ENCODE data around the gene SLC2A14. TPM values are rescaled to one million over a fixed set of nuclear protein-coding genes. Genes with fewer than 3 reads are reported as not detected.
A peak's percentile ranks its signal among the peaks of the same experiment; 100 is the strongest.
"Not testable (repeated sequence)": the region's sequence is repeated elsewhere in the genome, so short reads cannot be mapped to it uniquely, and the experiment has no call there.

SLC2A14 gene
- total and polyA plus RNA-seq, 7 experiments from 2014 or later = 0.15 to 4.3 (median 1.2) TPM; not detected in 1

DNA sequence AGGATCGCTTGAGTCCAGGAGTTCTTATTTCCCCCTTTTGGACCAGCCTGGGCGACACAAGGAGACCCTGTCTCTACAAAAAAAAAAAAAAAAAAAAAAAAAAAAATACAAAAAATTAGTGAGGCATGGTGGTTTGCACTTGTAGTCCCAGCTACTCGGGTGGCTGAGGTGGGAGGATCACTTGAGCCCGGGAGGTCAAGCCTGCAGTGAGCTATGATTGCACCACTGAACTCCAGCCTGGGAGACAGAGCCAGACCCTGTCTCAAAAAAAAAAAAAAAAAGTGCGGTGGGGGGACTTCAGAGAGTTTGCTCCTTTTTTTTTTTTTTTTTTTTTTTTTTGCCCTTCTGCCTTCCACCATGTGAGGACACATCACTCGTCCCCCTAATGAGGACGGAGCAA, 32.9 kb downstream of the SLC2A14 start:
- not testable (repeated sequence) for H3K4me1 ChIP-seq (ENCODE audit: control insufficient read depth in 2 of 2, insufficient read depth in 2 of 2, low read length in 2 of 2)
- CTCF ChIA-PET = interaction anchor here (0.5 kb wide), 1 partner anchor 9 kb away, joined by 4 read pairs; no protein-coding TSS in a partner anchor

DNA sequence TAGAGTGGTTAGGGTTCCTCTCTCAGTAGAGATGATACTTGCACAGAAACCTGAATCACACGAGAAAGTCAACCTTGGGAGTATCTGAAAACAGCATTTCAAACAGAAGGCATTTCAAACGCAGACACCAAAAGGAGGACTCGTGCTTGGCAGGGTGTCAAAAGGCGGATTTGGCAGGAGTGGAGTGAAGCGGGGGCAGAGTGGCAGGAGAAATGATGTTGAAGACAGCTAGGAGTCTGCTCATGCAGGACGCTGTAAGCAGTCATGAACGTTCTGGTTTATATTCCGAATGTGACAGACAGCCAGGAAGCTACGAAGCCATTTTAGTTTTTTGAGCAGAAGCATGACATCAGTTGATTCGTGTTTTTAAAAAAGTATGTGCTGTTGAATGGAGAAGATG, 33.5 kb downstream of the SLC2A14 start:
- intact Hi-C loops (cut with micrococcal nuclease) = loop anchor here in 1 of 2 donors (10.0 kb wide), 1 partner anchor 396 kb away; no protein-coding TSS in a partner anchor
- H3K4me1 ChIP-seq (ENCODE audit: control insufficient read depth in 2 of 2, insufficient read depth in 2 of 2, low read length in 2 of 2); H3K27ac Mint-ChIP-seq; H3K4me3 Mint-ChIP-seq; ATAC-seq; H3K27me3 ChIP-seq (ENCODE audit: control insufficient read depth in 2 of 2, insufficient read depth in 2 of 2, low read length in 2 of 2); H3K9me3 ChIP-seq (ENCODE audit: control insufficient read depth in 2 of 3, low read length in 3 of 3); H3K4me3 ChIP-seq (ENCODE audit: low read length); DNase-seq; H3K36me3 ChIP-seq (ENCODE audit: control insufficient read depth in 2 of 3, insufficient read depth in 3 of 3, low read length in 3 of 3); H3K4me1 Mint-ChIP-seq; H3K36me3 Mint-ChIP-seq; POLR2A ChIA-PET; CTCF ChIA-PET; H3K27ac ChIP-seq (ENCODE audit: low read depth, low read length); H3K9me3 Mint-ChIP-seq: not testable (repeated sequence)
- peaks cover 0 to 16% (median 7%) of the 10 kb centered on the region in 5 donors for H3K27me3 Mint-ChIP-seq

More for the DNA sequence above, 32.9 kb downstream of the SLC2A14 start:
- H3K36me3 Mint-ChIP-seq; POLR2A ChIA-PET; ATAC-seq; H3K4me1 Mint-ChIP-seq; H3K27ac Mint-ChIP-seq; H3K9me3 ChIP-seq (ENCODE audit: control insufficient read depth in 2 of 3, low read length in 3 of 3); H3K9me3 Mint-ChIP-seq; DNase-seq; H3K27me3 ChIP-seq (ENCODE audit: control insufficient read depth in 2 of 2, insufficient read depth in 2 of 2, low read length in 2 of 2); H3K36me3 ChIP-seq (ENCODE audit: control insufficient read depth in 2 of 3, insufficient read depth in 3 of 3, low read length in 3 of 3); H3K27ac ChIP-seq (ENCODE audit: low read depth, low read length); H3K4me3 Mint-ChIP-seq; H3K4me3 ChIP-seq (ENCODE audit: low read length): not testable (repeated sequence)
- intact Hi-C loops (cut with micrococcal nuclease) = loop anchor here in 1 of 2 donors (10.0 kb wide), 1 partner anchor 395 kb away; no protein-coding TSS in a partner anchor
- peaks cover 0 to 17% (median 7%) of the 10 kb centered on the region in 5 donors for H3K27me3 Mint-ChIP-seq

DNA sequence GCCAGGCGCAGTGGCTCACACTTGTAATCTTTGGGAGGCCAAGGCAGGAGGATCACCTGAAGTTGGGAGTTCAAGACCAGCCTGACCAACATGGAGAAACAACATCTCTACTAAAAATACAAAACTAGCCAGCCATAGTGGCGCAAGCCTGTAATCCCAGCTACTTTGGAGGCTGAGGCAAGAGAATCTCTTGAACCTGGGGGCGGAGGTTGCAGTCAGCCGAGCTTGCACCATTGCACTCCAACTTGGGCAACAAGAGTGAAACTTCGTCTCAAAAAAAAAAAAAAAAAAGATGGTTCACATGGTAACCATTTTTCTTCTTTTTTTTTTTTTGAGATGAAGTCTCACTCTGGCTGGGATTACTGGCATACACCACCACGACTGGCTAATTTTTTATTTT, 35.3 kb downstream of the SLC2A14 start:
- no peaks in the 10 kb centered on the region for H3K27me3 ChIP-seq (ENCODE audit: control insufficient read depth in 2 of 2, insufficient read depth in 2 of 2, low read length in 2 of 2)
- intact Hi-C loops (cut with micrococcal nuclease) = loop anchor here in 1 of 2 donors (10.0 kb wide), 1 partner anchor 397 kb away; no protein-coding TSS in a partner anchor
- H3K36me3 ChIP-seq (ENCODE audit: control insufficient read depth in 2 of 3, insufficient read depth in 3 of 3, low read length in 3 of 3) = no peaks in the 10 kb centered on the region
- H3K9me3 ChIP-seq (ENCODE audit: control insufficient read depth in 2 of 3, low read length in 3 of 3) = no peaks in the 10 kb centered on the region
- POLR2A ChIA-PET = no interaction called here
- Mint-ChIP-seq H3K4me3 (no peak overlapping the region), H3K36me3 (peaks cover 0 to 4% (median 0%) of the 10 kb centered on the region in 5 donors), H3K27ac (no peak overlapping the region), H3K4me1 (peaks cover 0 to under 1% (median 0%) of the 10 kb centered on the region in 7 donors), H3K27me3 (peaks cover 0 to 19% (median 4%) of the 10 kb centered on the region in 5 donors), H3K9me3 (no peaks in the 10 kb centered on the region)
- DNase-seq (no peak), ATAC-seq (no peak)
- no peaks in the 10 kb centered on the region for H3K4me1 ChIP-seq (ENCODE audit: control insufficient read depth in 2 of 2, insufficient read depth in 2 of 2, low read length in 2 of 2)
- CTCF ChIA-PET = no interaction called here
- H3K4me3 ChIP-seq (ENCODE audit: low read length) = no peak overlapping the region
- H3K27ac ChIP-seq (ENCODE audit: low read depth, low read length) = no peak overlapping the region

DNA sequence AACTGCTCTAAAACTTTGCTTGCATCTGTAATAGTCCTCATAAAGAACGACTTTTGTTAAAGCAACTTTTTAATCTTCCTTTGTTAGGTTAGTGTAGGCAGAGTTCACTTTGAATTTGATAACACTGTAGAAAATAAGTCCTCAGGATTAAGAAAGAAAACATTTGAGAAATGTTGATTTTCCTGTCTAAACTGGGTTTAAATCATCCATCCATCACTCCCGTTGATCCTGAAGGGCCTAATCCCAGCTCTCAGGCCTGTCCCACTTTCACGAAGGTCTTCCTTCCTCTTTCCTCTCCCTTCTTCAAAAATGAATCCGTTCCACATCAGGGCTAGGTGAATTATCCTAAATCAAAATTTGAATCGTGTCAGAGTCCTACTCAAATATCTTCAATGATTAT, 36.9 kb downstream of the SLC2A14 start:
- no peaks in the 10 kb centered on the region for H3K36me3 Mint-ChIP-seq
- peaks cover 0 to 3% (median 0%) of the 10 kb centered on the region in 7 donors for H3K4me1 Mint-ChIP-seq
- ChIA-PET CTCF (no interaction called here), POLR2A (no interaction called here)
- H3K4me3 ChIP-seq (ENCODE audit: low read length) = no peak overlapping the region
- DNase-seq = no peak
- H3K27ac Mint-ChIP-seq = no peak overlapping the region
- no peak overlapping the region for H3K27ac ChIP-seq (ENCODE audit: low read depth, low read length)
- intact Hi-C loops (cut with micrococcal nuclease) = loop anchor here in 1 of 2 donors (10.0 kb wide), 1 partner anchor 399 kb away; no protein-coding TSS in a partner anchor
- H3K9me3 ChIP-seq (ENCODE audit: control insufficient read depth in 2 of 3, low read length in 3 of 3) = no peaks in the 10 kb centered on the region
- H3K4me1 ChIP-seq (ENCODE audit: control insufficient read depth in 2 of 2, insufficient read depth in 2 of 2, low read length in 2 of 2) = no peaks in the 10 kb centered on the region
- H3K4me3 Mint-ChIP-seq = no peak overlapping the region
- H3K27me3 Mint-ChIP-seq = peaks cover 0 to 14% (median 0%) of the 10 kb centered on the region in 5 donors
- H3K36me3 ChIP-seq (ENCODE audit: control insufficient read depth in 2 of 3, insufficient read depth in 3 of 3, low read length in 3 of 3) = no peaks in the 10 kb centered on the region
- no peaks in the 10 kb centered on the region for H3K27me3 ChIP-seq (ENCODE audit: control insufficient read depth in 2 of 2, insufficient read depth in 2 of 2, low read length in 2 of 2)
- no peak for ATAC-seq
- H3K9me3 Mint-ChIP-seq = no peaks in the 10 kb centered on the region

DNA sequence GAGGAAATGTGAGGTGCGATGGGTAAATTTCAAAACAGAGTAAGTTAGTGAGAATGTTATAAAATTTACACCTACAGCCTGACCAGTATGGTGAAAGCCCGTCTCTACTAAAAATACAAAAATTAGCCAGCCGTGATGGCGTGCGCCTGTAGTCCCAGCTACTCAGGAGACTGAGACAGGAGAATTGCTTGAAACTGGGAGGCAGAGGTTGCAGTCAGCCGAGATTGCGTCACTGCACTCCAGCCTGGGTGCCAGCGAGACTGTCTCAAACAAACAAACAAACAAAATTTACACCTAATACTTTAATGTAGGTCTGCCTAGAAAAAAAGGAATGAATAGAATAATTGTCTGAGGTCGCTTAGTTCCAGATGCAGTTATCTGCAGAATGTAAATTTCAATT, 37.6 kb downstream of the SLC2A14 start:
- intact Hi-C loops (cut with micrococcal nuclease) = loop anchor here in 1 of 2 donors (10.0 kb wide), 1 partner anchor 400 kb away; no protein-coding TSS in a partner anchor
- H3K4me1 ChIP-seq (ENCODE audit: control insufficient read depth in 2 of 2, insufficient read depth in 2 of 2, low read length in 2 of 2) = no peaks in the 10 kb centered on the region
- CTCF ChIA-PET = no interaction called here

DNA sequence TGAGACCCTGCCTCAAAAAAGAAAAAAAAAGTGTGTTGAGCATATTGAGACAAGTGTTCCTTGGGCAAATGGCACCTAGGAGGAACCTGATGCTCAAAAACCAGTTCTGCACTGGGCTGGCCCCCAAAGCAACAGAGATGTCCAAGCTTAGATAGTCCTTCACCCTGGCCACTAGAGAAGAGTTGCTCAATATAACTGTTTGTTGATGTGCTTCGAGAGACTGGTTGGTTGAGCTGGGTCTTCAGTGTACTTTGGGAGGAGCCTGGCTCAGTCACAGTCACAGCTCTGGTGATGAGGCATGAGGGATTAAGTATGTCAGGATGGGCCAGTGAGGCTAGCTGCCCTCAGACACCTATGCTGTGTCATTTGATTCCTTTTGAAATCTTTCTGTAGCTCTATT, 38.0 kb downstream of the SLC2A14 start:
- DNase-seq (no peak), ATAC-seq (peak; percentile 64)
- no peak overlapping the region for H3K27ac Mint-ChIP-seq
- ChIA-PET CTCF (interaction anchor here (1.4 kb wide), 1 partner anchor 99 kb away, joined by 3 read pairs; no protein-coding TSS in a partner anchor), POLR2A (no interaction called here)
- H3K36me3 Mint-ChIP-seq = no peaks in the 10 kb centered on the region
- H3K4me3 Mint-ChIP-seq = no peak overlapping the region
- Histone ChIP-seq H3K4me3 (ENCODE audit: low read length) (no peak overlapping the region), H3K27ac (ENCODE audit: low read depth, low read length) (no peak overlapping the region), H3K27me3 (ENCODE audit: control insufficient read depth in 2 of 2, insufficient read depth in 2 of 2, low read length in 2 of 2) (no peaks in the 10 kb centered on the region), H3K4me1 (ENCODE audit: control insufficient read depth in 2 of 2, insufficient read depth in 2 of 2, low read length in 2 of 2) (no peaks in the 10 kb centered on the region), H3K36me3 (ENCODE audit: control insufficient read depth in 2 of 3, insufficient read depth in 3 of 3, low read length in 3 of 3) (no peaks in the 10 kb centered on the region), H3K9me3 (ENCODE audit: control insufficient read depth in 2 of 3, low read length in 3 of 3) (no peaks in the 10 kb centered on the region)
- H3K27me3 Mint-ChIP-seq = peaks cover 0 to 14% (median 0%) of the 10 kb centered on the region in 5 donors
- intact Hi-C loops (cut with micrococcal nuclease) = loop anchor here in 1 of 2 donors (10.0 kb wide), 1 partner anchor 400 kb away; no protein-coding TSS in a partner anchor
- peaks cover 0 to 3% (median 0%) of the 10 kb centered on the region in 7 donors for H3K4me1 Mint-ChIP-seq
- H3K9me3 Mint-ChIP-seq = no peaks in the 10 kb centered on the region

More for the DNA sequence above, 37.6 kb downstream of the SLC2A14 start:
- Histone ChIP-seq H3K27me3 (ENCODE audit: control insufficient read depth in 2 of 2, insufficient read depth in 2 of 2, low read length in 2 of 2) (no peaks in the 10 kb centered on the region), H3K36me3 (ENCODE audit: control insufficient read depth in 2 of 3, insufficient read depth in 3 of 3, low read length in 3 of 3) (no peaks in the 10 kb centered on the region), H3K9me3 (ENCODE audit: control insufficient read depth in 2 of 3, low read length in 3 of 3) (no peaks in the 10 kb centered on the region), H3K27ac (ENCODE audit: low read depth, low read length) (no peak overlapping the region), H3K4me3 (ENCODE audit: low read length) (no peak overlapping the region)
- H3K9me3 Mint-ChIP-seq = no peaks in the 10 kb centered on the region
- H3K4me3 Mint-ChIP-seq = no peak overlapping the region
- H3K4me1 Mint-ChIP-seq = peaks cover 0 to 3% (median 0%) of the 10 kb centered on the region in 7 donors
- no peak for DNase-seq
- no peak for ATAC-seq
- H3K36me3 Mint-ChIP-seq = no peaks in the 10 kb centered on the region
- peaks cover 0 to 14% (median 0%) of the 10 kb centered on the region in 5 donors for H3K27me3 Mint-ChIP-seq
- POLR2A ChIA-PET = no interaction called here
- no peak overlapping the region for H3K27ac Mint-ChIP-seq

DNA sequence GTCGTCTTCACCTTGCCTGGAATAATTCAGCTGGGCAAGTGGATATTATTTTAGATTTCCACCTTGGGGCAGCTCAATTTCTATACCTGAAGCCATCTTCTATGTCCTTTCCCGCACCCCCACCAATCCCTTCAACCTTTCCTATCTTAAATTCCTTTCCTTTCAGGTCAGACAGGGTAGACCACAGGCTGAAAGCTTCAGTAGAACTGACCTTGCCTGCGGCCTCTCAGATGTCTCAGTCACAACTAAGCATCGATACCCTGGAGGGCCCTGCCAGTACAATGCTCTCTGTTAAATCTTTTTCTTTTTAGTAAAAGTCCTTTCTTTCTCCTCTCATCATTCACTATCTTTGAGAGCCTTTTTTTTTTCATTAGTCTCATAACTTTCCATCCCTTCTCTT, 38.9 kb downstream of the SLC2A14 start:
- Mint-ChIP-seq H3K4me3 (no peak overlapping the region), H3K4me1 (peaks cover 0 to 3% (median 0%) of the 10 kb centered on the region in 7 donors), H3K27me3 (peaks cover 0 to 14% (median 0%) of the 10 kb centered on the region in 5 donors), H3K27ac (peak overlapping the region in 1 of 9 donors; percentile 6), H3K9me3 (no peaks in the 10 kb centered on the region), H3K36me3 (no peaks in the 10 kb centered on the region)
- no peak for DNase-seq
- no peak for ATAC-seq
- ChIA-PET CTCF (interaction anchor here (0.7 to 1.4 kb wide), 2 partner anchors 32 to 99 kb away, joined by 3 to 4 read pairs; no protein-coding TSS in a partner anchor), POLR2A (interaction anchor here (0.6 kb wide), 1 partner anchor 232 kb away, joined by 3 read pairs; the partner anchor contains the start of gene C3AR1)
- Histone ChIP-seq H3K27ac (ENCODE audit: low read depth, low read length) (no peak overlapping the region), H3K36me3 (ENCODE audit: control insufficient read depth in 2 of 3, insufficient read depth in 3 of 3, low read length in 3 of 3) (no peaks in the 10 kb centered on the region), H3K4me3 (ENCODE audit: low read length) (no peak overlapping the region), H3K27me3 (ENCODE audit: control insufficient read depth in 2 of 2, insufficient read depth in 2 of 2, low read length in 2 of 2) (no peaks in the 10 kb centered on the region), H3K9me3 (ENCODE audit: control insufficient read depth in 2 of 3, low read length in 3 of 3) (no peaks in the 10 kb centered on the region), H3K4me1 (ENCODE audit: control insufficient read depth in 2 of 2, insufficient read depth in 2 of 2, low read length in 2 of 2) (no peaks in the 10 kb centered on the region)
- intact Hi-C loops (cut with micrococcal nuclease) = loop anchor here in 1 of 2 donors (10.0 kb wide), 1 partner anchor 401 kb away; no protein-coding TSS in a partner anchor

All from naive thymus-derived CD4-positive, alpha-beta T cell (primary cell).